Skeletal muscle satellite cell (primary cell): ENCODE measurements around the gene C21orf58.

Experiments used
- H3K27me3 ChIP-seq: 2 replicates; pipeline ENCODE4 v1.7.0; 2013; ENCODE audit warnings: low read length; ENCODE audit not compliant: control insufficient read depth, insufficient read depth
- H3K36me3 ChIP-seq: 2 replicates; pipeline ENCODE4 v1.7.0; 2013; ENCODE audit warnings: mild to moderate bottlenecking, control low read depth, low read length; ENCODE audit not compliant: insufficient read depth
- H3K4me1 ChIP-seq: 2 replicates; pipeline ENCODE4 v1.7.0; 2013; ENCODE audit warnings: low read length; ENCODE audit not compliant: control insufficient read depth, insufficient read depth
- H3K4me2 ChIP-seq: 2 replicates; pipeline ENCODE4 v1.7.0; 2013; ENCODE audit warnings: mild to moderate bottlenecking, low read length
- H3K4me3 ChIP-seq: 2 replicates; pipeline ENCODE4 v1.7.0; 2013; ENCODE audit warnings: low read length
- H3K9ac ChIP-seq: 2 replicates; pipeline ENCODE4 v1.7.0; 2013; ENCODE audit warnings: mild to moderate bottlenecking, low read depth, low read length, moderate library complexity
- H3K9me3 ChIP-seq: replicated peaks from 2 replicates; pipeline ENCODE4 v1.7.0; 2013; ENCODE audit warnings: mild to moderate bottlenecking, control low read depth, low read length

The C21orf58 gene

DNA sequence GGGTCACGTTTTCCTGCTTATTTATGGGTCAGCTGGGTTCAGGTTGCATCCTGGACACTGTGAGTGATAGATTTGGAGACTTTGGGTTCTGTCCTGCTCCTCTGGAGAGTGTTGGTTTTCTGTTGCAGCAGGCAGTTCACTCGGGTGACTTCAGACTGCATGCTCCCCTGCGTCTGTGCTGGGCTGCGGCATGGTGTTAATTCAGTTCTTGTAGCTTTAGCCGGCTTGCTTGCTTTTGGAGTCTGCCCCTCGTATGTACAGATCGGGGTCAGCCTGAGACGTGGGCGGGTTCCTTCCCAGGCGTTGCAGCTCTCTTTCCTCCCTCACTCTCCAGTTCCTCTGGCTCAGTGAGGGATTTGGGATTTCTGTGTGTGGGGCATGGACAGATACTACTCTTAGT, 38.3 kb upstream of the C21orf58 start:
- no peaks in the 10 kb centered on the region for H3K9me3 ChIP-seq
- H3K4me3 ChIP-seq, result no peak overlapping the region
- no peaks in the 10 kb centered on the region for H3K4me1 ChIP-seq
- peaks cover 57% of the 10 kb centered on the region for H3K36me3 ChIP-seq
- no peak overlapping the region for H3K9ac ChIP-seq
- no peaks in the 10 kb centered on the region for H3K27me3 ChIP-seq
- no peak overlapping the region for H3K4me2 ChIP-seq

DNA sequence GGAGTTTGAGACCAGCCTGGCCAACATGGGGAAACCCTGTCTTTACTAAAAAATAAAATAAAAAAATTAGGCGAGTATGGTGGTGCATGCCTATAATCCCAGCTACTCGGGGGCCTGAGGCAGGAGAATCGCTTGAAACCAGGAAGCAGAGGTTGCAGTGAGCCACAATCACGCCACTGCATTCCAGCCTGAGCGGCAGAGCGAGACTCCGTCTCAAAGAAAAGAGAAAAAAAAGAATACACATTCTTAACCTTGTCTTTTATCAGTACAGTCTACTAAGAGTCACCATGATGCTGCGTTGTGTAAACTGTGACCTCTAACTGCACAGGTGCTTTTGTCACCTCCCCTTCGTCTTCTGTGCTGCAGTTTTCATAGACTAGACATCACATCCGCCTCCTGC, 37.5 kb upstream of the C21orf58 start:
- H3K36me3 ChIP-seq, result peaks cover 57% of the 10 kb centered on the region
- H3K4me3 ChIP-seq, result no peak overlapping the region
- no peak overlapping the region for H3K9ac ChIP-seq
- H3K27me3 ChIP-seq, result no peaks in the 10 kb centered on the region
- H3K4me2 ChIP-seq, result no peak overlapping the region
- H3K9me3 ChIP-seq, result no peaks in the 10 kb centered on the region
- H3K4me1 ChIP-seq, result no peaks in the 10 kb centered on the region

DNA sequence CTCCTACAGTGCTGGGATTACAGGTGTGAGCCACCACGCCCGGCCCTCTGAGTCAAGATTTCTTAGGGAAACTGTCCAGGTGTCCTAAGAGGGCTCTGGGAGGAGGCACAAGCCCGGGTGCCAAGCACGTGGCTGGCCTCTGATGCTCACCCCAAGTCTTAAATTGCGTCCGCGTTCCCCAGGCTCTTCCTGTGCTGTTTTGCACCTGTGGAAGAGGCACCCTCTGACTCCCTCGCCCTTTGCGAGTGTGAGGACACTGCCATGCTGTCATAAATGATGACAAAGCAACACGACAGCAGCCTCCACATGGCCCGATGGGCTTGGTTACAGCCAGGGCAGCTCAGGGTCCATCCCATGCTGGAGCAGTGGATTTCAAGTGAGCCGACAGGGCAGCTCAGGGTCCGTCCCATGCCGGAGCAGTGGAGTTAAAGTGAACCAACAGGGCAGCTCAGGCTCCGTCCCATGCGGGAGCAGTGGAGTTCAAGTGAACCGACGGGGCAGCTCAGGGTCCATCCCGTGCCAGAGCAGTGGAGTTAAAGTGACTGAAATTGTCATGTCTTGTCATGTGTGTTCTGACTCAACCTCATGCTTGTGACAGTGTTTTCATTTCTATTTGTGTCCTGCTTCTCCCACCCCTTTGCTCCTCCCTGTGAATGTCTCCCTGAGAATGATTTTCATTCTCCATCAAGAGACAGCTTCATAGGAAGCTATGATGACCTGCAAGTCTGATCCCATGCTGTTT, 34.2 kb upstream of the C21orf58 start:
- Histone ChIP-seq H3K9ac (no peak overlapping the region), H3K4me3 (no peak overlapping the region), H3K9me3 (no peaks in the 10 kb centered on the region), H3K4me1 (no peaks in the 10 kb centered on the region), H3K27me3 (no peaks in the 10 kb centered on the region), H3K36me3 (peaks cover 58% of the 10 kb centered on the region), H3K4me2 (no peak overlapping the region)

DNA sequence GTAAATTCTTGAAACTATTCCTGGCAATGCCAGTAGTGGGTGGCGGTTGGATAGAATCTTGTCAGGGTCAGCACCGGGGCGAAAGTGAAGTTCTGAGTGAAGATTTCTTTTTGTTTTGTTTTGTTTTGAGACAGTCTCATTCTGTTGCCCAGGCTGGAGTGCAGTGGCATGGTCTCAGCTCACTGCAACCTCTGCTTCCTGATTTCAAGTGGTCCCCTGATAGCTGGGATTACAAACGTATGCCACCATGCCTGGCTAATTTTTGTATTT, 33.6 kb upstream of the C21orf58 start:
- H3K9me3 ChIP-seq, result no peaks in the 10 kb centered on the region
- no peak overlapping the region for H3K4me2 ChIP-seq
- H3K36me3 ChIP-seq, result peaks cover 61% of the 10 kb centered on the region
- H3K27me3 ChIP-seq, result no peaks in the 10 kb centered on the region
- no peak overlapping the region for H3K9ac ChIP-seq
- no peaks in the 10 kb centered on the region for H3K4me1 ChIP-seq
- no peak overlapping the region for H3K4me3 ChIP-seq

- peaks cover 61% of the 10 kb centered on the region for H3K36me3 ChIP-seq
- H3K9ac ChIP-seq, result no peak overlapping the region
- H3K4me2 ChIP-seq, result no peak overlapping the region
- no peaks in the 10 kb centered on the region for H3K27me3 ChIP-seq
- H3K9me3 ChIP-seq, result no peaks in the 10 kb centered on the region
- H3K4me3 ChIP-seq, result no peak overlapping the region
- no peaks in the 10 kb centered on the region for H3K4me1 ChIP-seq
Observed at GRCh38 chr21:46356494-46357334, 33.0 kb upstream of the C21orf58 start.

DNA sequence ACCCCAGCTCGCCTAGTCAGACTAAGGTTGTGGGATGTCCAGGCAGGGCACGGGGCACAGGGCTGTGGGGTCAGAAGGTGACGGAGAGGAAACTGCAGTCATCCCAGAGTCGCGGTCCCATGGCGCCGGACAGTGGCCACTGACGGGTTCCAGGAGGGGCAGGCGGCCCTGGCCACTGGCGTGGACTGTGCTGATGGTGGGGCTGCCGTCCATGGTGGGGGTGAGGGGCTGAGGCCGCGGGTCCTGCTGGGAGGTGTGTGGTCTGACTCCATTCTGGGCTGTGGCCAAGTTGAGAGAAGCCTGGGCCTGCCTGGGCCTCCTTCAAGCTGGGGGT, 32.3 kb upstream of the C21orf58 start:
- Histone ChIP-seq H3K27me3 (no peaks in the 10 kb centered on the region), H3K4me1 (no peaks in the 10 kb centered on the region), H3K9ac (no peak overlapping the region), H3K36me3 (peaks cover 67% of the 10 kb centered on the region), H3K4me3 (no peak overlapping the region), H3K9me3 (no peaks in the 10 kb centered on the region), H3K4me2 (no peak overlapping the region)

DNA sequence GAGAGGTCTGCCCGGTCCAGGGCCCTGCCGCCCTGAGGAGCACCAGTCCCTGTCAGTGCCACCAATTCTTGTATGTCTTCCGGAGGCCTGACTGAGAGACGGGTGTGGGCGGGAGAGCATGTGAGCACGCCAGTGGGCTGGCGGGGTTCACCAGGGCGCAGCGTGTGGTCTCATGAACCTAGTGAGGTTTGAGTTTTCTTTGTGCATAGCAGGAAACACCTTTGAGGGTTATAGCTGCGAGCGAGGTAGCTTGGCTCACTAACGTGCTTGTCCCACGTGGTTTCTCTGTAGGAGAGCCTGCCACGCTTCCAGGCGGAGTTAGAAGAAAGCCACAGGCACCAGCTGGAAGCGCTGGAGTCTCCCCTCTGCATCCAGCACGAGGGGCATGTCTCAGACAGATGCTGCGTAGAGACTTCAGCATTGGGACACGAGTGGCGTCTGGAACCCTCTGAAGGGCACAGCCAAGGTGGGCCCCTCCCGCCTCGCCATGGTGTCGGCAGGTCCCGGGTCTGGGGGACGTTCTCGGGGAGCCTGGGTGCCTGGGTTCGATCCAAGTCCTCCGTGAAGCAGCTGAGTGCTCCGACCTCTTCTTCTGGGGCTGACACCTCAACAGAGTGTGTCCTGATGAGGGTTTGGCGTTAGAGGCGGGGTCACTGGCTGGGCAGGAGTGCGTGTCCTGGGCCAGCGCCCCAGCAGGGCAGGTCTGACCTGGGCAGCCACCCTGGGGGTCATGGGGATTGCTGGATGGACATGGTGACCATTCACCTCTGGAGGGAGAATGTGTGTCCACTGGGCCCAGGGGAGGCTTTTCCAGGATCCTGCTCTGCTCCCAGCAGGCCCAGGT, 31.7 kb upstream of the C21orf58 start:
- H3K9ac ChIP-seq, result no peak overlapping the region
- no peaks in the 10 kb centered on the region for H3K9me3 ChIP-seq
- no peak overlapping the region for H3K4me2 ChIP-seq
- no peaks in the 10 kb centered on the region for H3K27me3 ChIP-seq
- no peaks in the 10 kb centered on the region for H3K4me1 ChIP-seq
- H3K4me3 ChIP-seq, result no peak overlapping the region
- H3K36me3 ChIP-seq, result peaks cover 73% of the 10 kb centered on the region

GRCh38 chr21:46354518-46354917, 30.8 kb upstream of the C21orf58 start:
- H3K27me3 ChIP-seq, result no peaks in the 10 kb centered on the region
- H3K4me2 ChIP-seq, result no peak overlapping the region
- H3K9ac ChIP-seq, result no peak overlapping the region
- no peaks in the 10 kb centered on the region for H3K4me1 ChIP-seq
- no peaks in the 10 kb centered on the region for H3K9me3 ChIP-seq
- H3K4me3 ChIP-seq, result no peak overlapping the region
- peaks cover 77% of the 10 kb centered on the region for H3K36me3 ChIP-seq

- no peak overlapping the region for H3K4me2 ChIP-seq
- no peak overlapping the region for H3K4me3 ChIP-seq
- H3K27me3 ChIP-seq, result no peaks in the 10 kb centered on the region
- H3K4me1 ChIP-seq, result no peaks in the 10 kb centered on the region
- H3K9me3 ChIP-seq, result no peaks in the 10 kb centered on the region
- no peak overlapping the region for H3K9ac ChIP-seq
- peaks cover 81% of the 10 kb centered on the region for H3K36me3 ChIP-seq
Observed at GRCh38 chr21:46354046-46354445, 30.4 kb upstream of the C21orf58 start.

GRCh38 chr21:46352913-46353312, 29.2 kb upstream of the C21orf58 start:
- H3K27me3 ChIP-seq, result no peaks in the 10 kb centered on the region
- H3K36me3 ChIP-seq, result peaks cover 84% of the 10 kb centered on the region
- H3K4me1 ChIP-seq, result no peaks in the 10 kb centered on the region
- H3K9ac ChIP-seq, result no peak overlapping the region
- H3K4me3 ChIP-seq, result no peak overlapping the region
- H3K9me3 ChIP-seq, result no peaks in the 10 kb centered on the region
- no peak overlapping the region for H3K4me2 ChIP-seq

- H3K4me1 ChIP-seq, result no peaks in the 10 kb centered on the region
- no peaks in the 10 kb centered on the region for H3K9me3 ChIP-seq
- H3K36me3 ChIP-seq, result peaks cover 84% of the 10 kb centered on the region
- no peaks in the 10 kb centered on the region for H3K27me3 ChIP-seq
- no peak overlapping the region for H3K4me2 ChIP-seq
- no peak overlapping the region for H3K4me3 ChIP-seq
- H3K9ac ChIP-seq, result no peak overlapping the region
Observed at GRCh38 chr21:46352164-46352515, 28.5 kb upstream of the C21orf58 start.
